ENCODE results near the gene BCAT1.

BCAT1 gene

GRCh38 chr12:24900196-24900595 lies 48.7 kb downstream of the BCAT1 start:
- no peak for DNase-seq (ENCODE audit: low read depth in 2 of 2)
- H3K4me3 ChIP-seq (replicated peaks in 1 of 2; ENCODE audit: low read depth in 2 of 2, low read length in 2 of 2): no peak overlapping the region
- TF ChIP-seq CTCF (IDR thresholded peaks at IDR 0.05; ENCODE audit: low read depth, low read length): no peak

- H3K4me3 ChIP-seq (replicated peaks in 1 of 2; ENCODE audit: low read depth in 2 of 2, low read length in 2 of 2): no peak overlapping the region
- DNase-seq (ENCODE audit: low read depth in 2 of 2): no peak
- no peak for TF ChIP-seq CTCF (IDR thresholded peaks at IDR 0.05; ENCODE audit: low read depth, low read length)
Observed at GRCh38 chr12:24899503-24900075, 49.3 kb downstream of the BCAT1 start.

- peak; percentile 37 to 40 for DNase-seq (ENCODE audit: low read depth in 2 of 2)
- no peak for TF ChIP-seq CTCF (IDR thresholded peaks at IDR 0.05; ENCODE audit: low read depth, low read length)
- no peak overlapping the region for H3K4me3 ChIP-seq (replicated peaks in 1 of 2; ENCODE audit: low read depth in 2 of 2, low read length in 2 of 2)
Observed at GRCh38 chr12:24898606-24899005, 50.3 kb downstream of the BCAT1 start.

GRCh38 chr12:24898185-24898584 lies 50.7 kb downstream of the BCAT1 start:
- peak; percentile 62 to 63 for DNase-seq (ENCODE audit: low read depth in 2 of 2)
- H3K4me3 ChIP-seq (replicated peaks in 1 of 2; ENCODE audit: low read depth in 2 of 2, low read length in 2 of 2): no peak overlapping the region
- no peak for TF ChIP-seq CTCF (IDR thresholded peaks at IDR 0.05; ENCODE audit: low read depth, low read length)

GRCh38 chr12:24896171-24896570 lies 52.7 kb downstream of the BCAT1 start:
- DNase-seq (ENCODE audit: low read depth in 2 of 2): no peak
- no peak for TF ChIP-seq CTCF (IDR thresholded peaks at IDR 0.05; ENCODE audit: low read depth, low read length)

GRCh38 chr12:24895612-24896011 lies 53.3 kb downstream of the BCAT1 start:
- no peak for TF ChIP-seq CTCF (IDR thresholded peaks at IDR 0.05; ENCODE audit: low read depth, low read length)
- H3K4me3 ChIP-seq (replicated peaks in 1 of 2; ENCODE audit: low read depth in 2 of 2, low read length in 2 of 2): no peak overlapping the region
- DNase-seq (ENCODE audit: low read depth in 2 of 2): peak in 1 of 2 donors; percentile 47

More at GRCh38 chr12:24896171-24896570, 52.7 kb downstream of the BCAT1 start:
- no peak overlapping the region for H3K4me3 ChIP-seq (replicated peaks in 1 of 2; ENCODE audit: low read depth in 2 of 2, low read length in 2 of 2)

- no peak for TF ChIP-seq CTCF (IDR thresholded peaks at IDR 0.05; ENCODE audit: low read depth, low read length)
- H3K4me3 ChIP-seq (replicated peaks in 1 of 2; ENCODE audit: low read depth in 2 of 2, low read length in 2 of 2): no peak overlapping the region
- no peak for DNase-seq (ENCODE audit: low read depth in 2 of 2)
Observed at GRCh38 chr12:24894879-24895278, 54.0 kb downstream of the BCAT1 start.
